ENCODE results near the gene ZNF189. TPM values are rescaled to one million over a fixed set of nuclear protein-coding genes. Genes with fewer than 3 reads are reported as not detected.

Gene ZNF189
- polyA plus RNA-seq, 1 donor (not counting 4 experiments of a cell fraction or from before 2014, with no cell fraction given): 8.7 TPM

GRCh38 chr9:101432171-101432570, 33.5 kb downstream of the ZNF189 start:
- FAIRE-seq (no peak), DNase-seq (ENCODE audit: low read depth, low spot score) (no peak)
- no peaks in the 10 kb centered on the region for H3K9me1 ChIP-seq (ENCODE audit: control insufficient read depth, extremely low read depth, insufficient read depth, low read length)
- H3K4me3 ChIP-seq (ENCODE audit: control insufficient read depth in 2 of 3, extremely low read depth in 1 of 3, insufficient read depth in 2 of 3, low read depth in 1 of 3, low read length in 3 of 3): no peak overlapping the region
- H3K36me3 ChIP-seq (ENCODE audit: control insufficient read depth in 2 of 2, extremely low read depth in 1 of 2, insufficient read depth in 2 of 2, low read length in 2 of 2): no peaks in the 10 kb centered on the region
- no peaks in the 10 kb centered on the region for H3K9me3 ChIP-seq (ENCODE audit: control insufficient read depth, low read depth, low read length)
- no peak overlapping the region for H3K4me2 ChIP-seq (ENCODE audit: control insufficient read depth, extremely low read depth, insufficient read depth, low read depth, low read length)
- TF ChIP-seq EZH2 (IDR thresholded peaks at IDR 0.05; ENCODE audit: low read length): no peak
- TF ChIP-seq, protein P1, sequence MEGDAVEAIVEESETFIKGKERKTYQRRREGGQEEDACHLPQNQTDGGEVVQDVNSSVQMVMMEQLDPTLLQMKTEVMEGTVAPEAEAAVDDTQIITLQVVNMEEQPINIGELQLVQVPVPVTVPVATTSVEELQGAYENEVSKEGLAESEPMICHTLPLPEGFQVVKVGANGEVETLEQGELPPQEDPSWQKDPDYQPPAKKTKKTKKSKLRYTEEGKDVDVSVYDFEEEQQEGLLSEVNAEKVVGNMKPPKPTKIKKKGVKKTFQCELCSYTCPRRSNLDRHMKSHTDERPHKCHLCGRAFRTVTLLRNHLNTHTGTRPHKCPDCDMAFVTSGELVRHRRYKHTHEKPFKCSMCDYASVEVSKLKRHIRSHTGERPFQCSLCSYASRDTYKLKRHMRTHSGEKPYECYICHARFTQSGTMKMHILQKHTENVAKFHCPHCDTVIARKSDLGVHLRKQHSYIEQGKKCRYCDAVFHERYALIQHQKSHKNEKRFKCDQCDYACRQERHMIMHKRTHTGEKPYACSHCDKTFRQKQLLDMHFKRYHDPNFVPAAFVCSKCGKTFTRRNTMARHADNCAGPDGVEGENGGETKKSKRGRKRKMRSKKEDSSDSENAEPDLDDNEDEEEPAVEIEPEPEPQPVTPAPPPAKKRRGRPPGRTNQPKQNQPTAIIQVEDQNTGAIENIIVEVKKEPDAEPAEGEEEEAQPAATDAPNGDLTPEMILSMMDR (optimal IDR thresholded peaks at IDR 0.05 in 1 of 3, IDR thresholded peaks at IDR 0.05 in 1 of 3, conservative IDR thresholded peaks at IDR 0.05 in 1 of 3; ENCODE audit: extremely low read depth in 1 of 3, insufficient read depth in 2 of 3, low read length in 3 of 3): no peak
- H3K4me1 ChIP-seq (ENCODE audit: control insufficient read depth, extremely low read depth, insufficient read depth, low read length): no peaks in the 10 kb centered on the region
- H4K20me1 ChIP-seq (ENCODE audit: control insufficient read depth, extremely low read depth, insufficient read depth, low read length): no peaks in the 10 kb centered on the region
- H3K27me3 ChIP-seq (ENCODE audit: control insufficient read depth, extremely low read depth, insufficient read depth, low read length): no peaks in the 10 kb centered on the region
- H3K79me2 ChIP-seq (ENCODE audit: control insufficient read depth, insufficient read depth, low read length): no peaks in the 10 kb centered on the region
- no peak overlapping the region for H3K9ac ChIP-seq (ENCODE audit: control insufficient read depth, extremely low read depth, insufficient read depth, low read length)
- dilution Hi-C loops (cut with MboI; ENCODE audit: extremely low pct_ligation_motif_present, low sequenced_read_pairs): no loop called here
- no peak overlapping the region for H3K27ac ChIP-seq (ENCODE audit: control insufficient read depth, insufficient read depth, low read length)
- no peak overlapping the region for H2AFZ ChIP-seq (ENCODE audit: control insufficient read depth, low read length)

DNA sequence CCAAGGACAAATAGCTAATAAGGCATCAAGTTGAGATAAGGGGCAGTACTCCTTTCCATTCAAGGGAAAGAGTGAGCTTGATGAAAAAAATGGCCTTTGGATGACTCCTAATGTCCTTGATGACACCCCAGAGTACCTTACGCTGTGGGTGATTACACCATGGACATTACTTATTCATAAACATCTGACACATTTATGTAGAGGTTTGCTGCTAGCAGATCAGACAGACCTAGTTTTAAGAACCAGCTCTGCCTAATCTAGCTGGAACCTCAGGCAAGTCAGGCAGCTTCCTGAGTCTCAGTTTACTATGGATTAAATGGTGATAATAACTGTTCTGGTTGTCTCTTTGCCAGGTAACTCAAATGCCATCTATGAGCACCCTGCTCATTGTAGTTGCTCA, 34.1 kb downstream of the ZNF189 start:
- H3K27ac ChIP-seq (ENCODE audit: control insufficient read depth, insufficient read depth, low read length): no peak overlapping the region
- H3K4me3 ChIP-seq (ENCODE audit: control insufficient read depth in 2 of 3, extremely low read depth in 1 of 3, insufficient read depth in 2 of 3, low read depth in 1 of 3, low read length in 3 of 3): no peak overlapping the region
- H3K36me3 ChIP-seq (ENCODE audit: control insufficient read depth in 2 of 2, extremely low read depth in 1 of 2, insufficient read depth in 2 of 2, low read length in 2 of 2): no peaks in the 10 kb centered on the region
- no peak overlapping the region for H3K4me2 ChIP-seq (ENCODE audit: control insufficient read depth, extremely low read depth, insufficient read depth, low read depth, low read length)
- no peak overlapping the region for H2AFZ ChIP-seq (ENCODE audit: control insufficient read depth, low read length)
- DNase-seq (ENCODE audit: low read depth, low spot score): no peak
- no peaks in the 10 kb centered on the region for H3K9me3 ChIP-seq (ENCODE audit: control insufficient read depth, low read depth, low read length)
- no peak overlapping the region for H3K9ac ChIP-seq (ENCODE audit: control insufficient read depth, extremely low read depth, insufficient read depth, low read length)
- FAIRE-seq: no peak
- TF ChIP-seq EZH2 (IDR thresholded peaks at IDR 0.05; ENCODE audit: low read length): no peak
- TF ChIP-seq, protein P1 (optimal IDR thresholded peaks at IDR 0.05 in 1 of 3, IDR thresholded peaks at IDR 0.05 in 1 of 3, conservative IDR thresholded peaks at IDR 0.05 in 1 of 3; ENCODE audit: extremely low read depth in 1 of 3, insufficient read depth in 2 of 3, low read length in 3 of 3): no peak
- dilution Hi-C loops (cut with MboI; ENCODE audit: extremely low pct_ligation_motif_present, low sequenced_read_pairs): no loop called here
- H3K4me1 ChIP-seq (ENCODE audit: control insufficient read depth, extremely low read depth, insufficient read depth, low read length): no peaks in the 10 kb centered on the region
- no peaks in the 10 kb centered on the region for H3K9me1 ChIP-seq (ENCODE audit: control insufficient read depth, extremely low read depth, insufficient read depth, low read length)
- no peaks in the 10 kb centered on the region for H3K79me2 ChIP-seq (ENCODE audit: control insufficient read depth, insufficient read depth, low read length)
- H4K20me1 ChIP-seq (ENCODE audit: control insufficient read depth, extremely low read depth, insufficient read depth, low read length): no peaks in the 10 kb centered on the region
- H3K27me3 ChIP-seq (ENCODE audit: control insufficient read depth, extremely low read depth, insufficient read depth, low read length): no peaks in the 10 kb centered on the region
